ENCODE measurements around the gene CEP112. TPM values are rescaled to one million over a fixed set of nuclear protein-coding genes. Genes with fewer than 3 reads are reported as not detected.

CEP112 gene
- total and polyA plus RNA-seq, 4 donors: 1.1 to 4.9 (median 1.4) TPM

- Histone ChIP-seq H3K9ac (ENCODE audit: low read depth in 1 of 2, low read length in 2 of 2) (no peak overlapping the region), H3K27me3 (ENCODE audit: control insufficient read depth in 4 of 4, insufficient read depth in 4 of 4, low read length in 3 of 4) (no peaks in the 10 kb centered on the region), H3K27ac (ENCODE audit: low read depth in 1 of 2, low read length in 2 of 2) (no peak overlapping the region), H3K36me3 (ENCODE audit: control insufficient read depth in 4 of 4, insufficient read depth in 3 of 4, low read depth in 1 of 4, low read length in 3 of 4) (no peaks in the 10 kb centered on the region), H3K9me3 (ENCODE audit: control insufficient read depth in 4 of 4, low read length in 3 of 4) (no peaks in the 10 kb centered on the region), H3K4me3 (ENCODE audit: low read depth in 1 of 3, low read length in 3 of 3) (no peak overlapping the region), H3K4me1 (ENCODE audit: control insufficient read depth in 4 of 4, insufficient read depth in 4 of 4, low read length in 3 of 4) (peaks cover 0 to under 1% (median under 1%) of the 10 kb centered on the region in 4 donors)
- DNase-seq (ENCODE audit: low spot score): no peak
- TF ChIP-seq, protein P1, sequence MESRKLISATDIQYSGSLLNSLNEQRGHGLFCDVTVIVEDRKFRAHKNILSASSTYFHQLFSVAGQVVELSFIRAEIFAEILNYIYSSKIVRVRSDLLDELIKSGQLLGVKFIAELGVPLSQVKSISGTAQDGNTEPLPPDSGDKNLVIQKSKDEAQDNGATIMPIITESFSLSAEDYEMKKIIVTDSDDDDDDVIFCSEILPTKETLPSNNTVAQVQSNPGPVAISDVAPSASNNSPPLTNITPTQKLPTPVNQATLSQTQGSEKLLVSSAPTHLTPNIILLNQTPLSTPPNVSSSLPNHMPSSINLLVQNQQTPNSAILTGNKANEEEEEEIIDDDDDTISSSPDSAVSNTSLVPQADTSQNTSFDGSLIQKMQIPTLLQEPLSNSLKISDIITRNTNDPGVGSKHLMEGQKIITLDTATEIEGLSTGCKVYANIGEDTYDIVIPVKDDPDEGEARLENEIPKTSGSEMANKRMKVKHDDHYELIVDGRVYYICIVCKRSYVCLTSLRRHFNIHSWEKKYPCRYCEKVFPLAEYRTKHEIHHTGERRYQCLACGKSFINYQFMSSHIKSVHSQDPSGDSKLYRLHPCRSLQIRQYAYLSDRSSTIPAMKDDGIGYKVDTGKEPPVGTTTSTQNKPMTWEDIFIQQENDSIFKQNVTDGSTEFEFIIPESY (IDR thresholded peaks at IDR 0.05): no peak
- TF ChIP-seq RAD21 (IDR thresholded peaks at IDR 0.05) (no peak), HNF4A (conservative IDR thresholded peaks at IDR 0.05) (no peak), TAF1 (conservative IDR thresholded peaks at IDR 0.05) (no peak), FOXA1 (IDR thresholded peaks at IDR 0.05) (no peak), NR2F2 (IDR thresholded peaks at IDR 0.05) (no peak), SP1 (IDR thresholded peaks at IDR 0.05) (no peak), EGR1 (IDR thresholded peaks at IDR 0.05; ENCODE audit: low read depth in 2 of 2) (no peak)
- WGBS: 76% methylated on average over 3 of the region's 3 CpGs
Observed at GRCh38 chr17:66240630-66241029, 48.7 kb upstream of the CEP112 start.

GRCh38 chr17:66240013-66240412 lies 48.1 kb upstream of the CEP112 start:
- Histone ChIP-seq H3K9ac (ENCODE audit: low read depth in 1 of 2, low read length in 2 of 2) (no peak overlapping the region), H3K27me3 (ENCODE audit: control insufficient read depth in 4 of 4, insufficient read depth in 4 of 4, low read length in 3 of 4) (no peaks in the 10 kb centered on the region), H3K4me3 (ENCODE audit: low read depth in 1 of 3, low read length in 3 of 3) (no peak overlapping the region), H3K9me3 (ENCODE audit: control insufficient read depth in 4 of 4, low read length in 3 of 4) (no peaks in the 10 kb centered on the region), H3K27ac (ENCODE audit: low read depth in 1 of 2, low read length in 2 of 2) (no peak overlapping the region), H3K4me1 (ENCODE audit: control insufficient read depth in 4 of 4, insufficient read depth in 4 of 4, low read length in 3 of 4) (peaks cover 0 to 3% (median 2%) of the 10 kb centered on the region in 4 donors), H3K36me3 (ENCODE audit: control insufficient read depth in 4 of 4, insufficient read depth in 3 of 4, low read depth in 1 of 4, low read length in 3 of 4) (no peaks in the 10 kb centered on the region)
- WGBS: 93% methylated on average over 6 of the region's 6 CpGs
- TF ChIP-seq YY1 (IDR thresholded peaks at IDR 0.05) (no peak), TAF1 (conservative IDR thresholded peaks at IDR 0.05) (no peak), JUND (IDR thresholded peaks at IDR 0.05) (no peak), NR2F2 (IDR thresholded peaks at IDR 0.05) (no peak), FOXA2 (IDR thresholded peaks at IDR 0.05) (no peak), GABPA (IDR thresholded peaks at IDR 0.05 in 1 of 2, conservative IDR thresholded peaks at IDR 0.05 in 1 of 2) (no peak), FOXA1 (IDR thresholded peaks at IDR 0.05) (no peak)
- TF ChIP-seq, protein P2, sequence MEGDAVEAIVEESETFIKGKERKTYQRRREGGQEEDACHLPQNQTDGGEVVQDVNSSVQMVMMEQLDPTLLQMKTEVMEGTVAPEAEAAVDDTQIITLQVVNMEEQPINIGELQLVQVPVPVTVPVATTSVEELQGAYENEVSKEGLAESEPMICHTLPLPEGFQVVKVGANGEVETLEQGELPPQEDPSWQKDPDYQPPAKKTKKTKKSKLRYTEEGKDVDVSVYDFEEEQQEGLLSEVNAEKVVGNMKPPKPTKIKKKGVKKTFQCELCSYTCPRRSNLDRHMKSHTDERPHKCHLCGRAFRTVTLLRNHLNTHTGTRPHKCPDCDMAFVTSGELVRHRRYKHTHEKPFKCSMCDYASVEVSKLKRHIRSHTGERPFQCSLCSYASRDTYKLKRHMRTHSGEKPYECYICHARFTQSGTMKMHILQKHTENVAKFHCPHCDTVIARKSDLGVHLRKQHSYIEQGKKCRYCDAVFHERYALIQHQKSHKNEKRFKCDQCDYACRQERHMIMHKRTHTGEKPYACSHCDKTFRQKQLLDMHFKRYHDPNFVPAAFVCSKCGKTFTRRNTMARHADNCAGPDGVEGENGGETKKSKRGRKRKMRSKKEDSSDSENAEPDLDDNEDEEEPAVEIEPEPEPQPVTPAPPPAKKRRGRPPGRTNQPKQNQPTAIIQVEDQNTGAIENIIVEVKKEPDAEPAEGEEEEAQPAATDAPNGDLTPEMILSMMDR (IDR thresholded peaks at IDR 0.05; ENCODE audit: low read depth, low read length, missing input control): no peak
- TF ChIP-seq, protein P3, sequence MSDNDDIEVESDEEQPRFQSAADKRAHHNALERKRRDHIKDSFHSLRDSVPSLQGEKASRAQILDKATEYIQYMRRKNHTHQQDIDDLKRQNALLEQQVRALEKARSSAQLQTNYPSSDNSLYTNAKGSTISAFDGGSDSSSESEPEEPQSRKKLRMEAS (IDR thresholded peaks at IDR 0.05): no peak
- DNase-seq (ENCODE audit: low spot score): no peak

DNA sequence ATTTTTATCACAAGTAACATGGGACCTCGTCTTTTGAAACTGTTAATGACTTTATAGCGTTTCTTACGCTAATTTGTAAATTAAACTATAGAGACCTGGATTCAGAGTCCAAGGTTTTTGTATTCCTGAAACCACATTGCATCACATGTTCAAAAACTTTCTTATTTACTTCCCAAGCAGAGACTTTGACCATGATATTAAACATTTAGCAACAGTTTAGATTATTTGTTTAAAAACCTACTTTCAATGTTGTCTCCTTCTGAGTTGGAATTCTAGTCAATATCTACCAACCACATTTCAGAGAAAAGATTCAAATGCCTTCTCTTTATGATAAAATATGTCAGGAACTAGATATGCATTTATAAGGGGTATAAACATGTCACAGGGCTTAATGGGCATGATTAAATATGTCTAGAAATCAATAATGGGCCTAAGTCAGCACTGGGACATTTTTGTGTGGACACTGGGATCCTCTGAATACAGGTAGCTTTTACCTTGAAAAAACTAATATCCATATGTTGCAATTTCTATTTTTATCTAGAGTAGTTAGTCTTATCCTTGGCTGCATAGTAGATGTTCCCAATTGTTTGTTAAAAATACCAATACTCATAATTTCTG lies 43.6 kb upstream of the CEP112 start:
- DNase-seq (ENCODE audit: low spot score): no peak
- WGBS: 37% methylated on average over 3 of the region's 3 CpGs
- H3K9ac ChIP-seq (ENCODE audit: low read depth in 1 of 2, low read length in 2 of 2): no peak overlapping the region
- no peaks in the 10 kb centered on the region for H3K9me3 ChIP-seq (ENCODE audit: control insufficient read depth in 4 of 4, low read length in 3 of 4)
- peak overlapping the region; percentile 32 to 79 for H3K27ac ChIP-seq (ENCODE audit: low read depth in 1 of 2, low read length in 2 of 2)
- H3K4me3 ChIP-seq (ENCODE audit: low read depth in 1 of 3, low read length in 3 of 3): no peak overlapping the region
- H3K27me3 ChIP-seq (ENCODE audit: control insufficient read depth in 4 of 4, insufficient read depth in 4 of 4, low read length in 3 of 4): no peaks in the 10 kb centered on the region
- H3K36me3 ChIP-seq (ENCODE audit: control insufficient read depth in 4 of 4, insufficient read depth in 3 of 4, low read depth in 1 of 4, low read length in 3 of 4): no peaks in the 10 kb centered on the region
- peaks cover 4 to 35% (median 32%) of the 10 kb centered on the region in 4 donors for H3K4me1 ChIP-seq (ENCODE audit: control insufficient read depth in 4 of 4, insufficient read depth in 4 of 4, low read length in 3 of 4)
- TF ChIP-seq HNF4G (IDR thresholded peaks at IDR 0.05): peak; percentile 92
- TF ChIP-seq EGR1 (IDR thresholded peaks at IDR 0.05; ENCODE audit: low read depth in 2 of 2): no peak
- peak; percentile 69 to 78 for TF ChIP-seq JUND (IDR thresholded peaks at IDR 0.05)
- TF ChIP-seq RXRA (IDR thresholded peaks at IDR 0.05): peak; percentile 64 to 77
- TF ChIP-seq, protein P4, sequence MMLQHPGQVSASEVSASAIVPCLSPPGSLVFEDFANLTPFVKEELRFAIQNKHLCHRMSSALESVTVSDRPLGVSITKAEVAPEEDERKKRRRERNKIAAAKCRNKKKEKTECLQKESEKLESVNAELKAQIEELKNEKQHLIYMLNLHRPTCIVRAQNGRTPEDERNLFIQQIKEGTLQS (IDR thresholded peaks at IDR 0.05): peak; percentile 72
- peak; percentile 74 for TF ChIP-seq FOXA1 (IDR thresholded peaks at IDR 0.05)
- TF ChIP-seq, protein P3 (IDR thresholded peaks at IDR 0.05): peak; percentile 69
- TF ChIP-seq, protein P1 (IDR thresholded peaks at IDR 0.05): peak; percentile 73
- no peak for TF ChIP-seq NR2F2 (IDR thresholded peaks at IDR 0.05)
- peak; percentile 98 for TF ChIP-seq HNF4A (conservative IDR thresholded peaks at IDR 0.05)
- no peak for TF ChIP-seq TAF1 (conservative IDR thresholded peaks at IDR 0.05)
- TF ChIP-seq GABPA (IDR thresholded peaks at IDR 0.05 in 1 of 2, conservative IDR thresholded peaks at IDR 0.05 in 1 of 2): peak in 1 of 2 donors; percentile 30
- TF ChIP-seq YY1 (IDR thresholded peaks at IDR 0.05): peak; percentile 54
- peak; percentile 82 for TF ChIP-seq FOXA2 (IDR thresholded peaks at IDR 0.05)

All from liver (tissue), 9 donors.